ENCODE measurements around the gene JADE3. TPM values are rescaled to one million over a fixed set of nuclear protein-coding genes. Genes with fewer than 3 reads are reported as not detected.

Gene JADE3

DNA sequence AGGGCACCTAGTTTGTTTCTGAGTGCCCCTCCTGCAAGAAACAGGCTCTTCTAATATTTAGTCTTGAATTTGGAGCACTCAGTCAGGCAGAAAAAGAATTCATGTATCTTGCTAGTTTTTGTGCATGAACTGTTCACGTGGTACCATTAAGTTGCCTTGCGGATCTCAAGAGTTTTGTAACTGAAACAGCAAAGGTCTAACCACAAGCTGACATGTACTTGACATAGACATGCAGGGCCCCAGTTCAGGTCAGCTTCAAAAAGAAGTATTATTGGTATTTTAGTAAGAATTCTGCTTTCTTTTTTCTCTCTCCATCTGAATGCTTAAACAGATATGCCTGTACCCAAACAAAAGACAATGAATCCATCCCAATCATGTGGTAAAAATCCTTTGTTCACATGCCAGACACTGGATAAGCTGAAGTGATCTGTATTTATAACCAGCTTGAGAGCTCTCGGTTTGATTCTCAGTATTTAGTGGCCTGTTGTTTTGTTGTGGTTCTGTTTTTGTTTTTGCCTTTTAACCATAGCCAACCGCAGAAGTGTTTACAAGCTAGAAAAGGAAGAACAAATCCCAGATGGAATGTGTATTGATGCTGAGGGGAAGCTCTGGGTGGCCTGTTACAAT, 179.0 kb downstream of the JADE3 start:
- no peaks in the 10 kb centered on the region for H3K36me3 ChIP-seq (ENCODE audit: insufficient read depth, low read length)
- no peaks in the 10 kb centered on the region for H3K9me3 ChIP-seq (replicated peaks; ENCODE audit: low read length)
- no peaks in the 10 kb centered on the region for H3K4me1 ChIP-seq (ENCODE audit: control insufficient read depth, insufficient read depth, low read length)
- H3K27me3 ChIP-seq (ENCODE audit: control insufficient read depth, insufficient read depth, low read length): peaks cover 5% of the 10 kb centered on the region
- H3K4me3 ChIP-seq (ENCODE audit: low read length): no peak overlapping the region
- no peak overlapping the region for H3K4me2 ChIP-seq (ENCODE audit: low read length)
- H3K9ac ChIP-seq (ENCODE audit: low read depth, low read length): no peak overlapping the region

DNA sequence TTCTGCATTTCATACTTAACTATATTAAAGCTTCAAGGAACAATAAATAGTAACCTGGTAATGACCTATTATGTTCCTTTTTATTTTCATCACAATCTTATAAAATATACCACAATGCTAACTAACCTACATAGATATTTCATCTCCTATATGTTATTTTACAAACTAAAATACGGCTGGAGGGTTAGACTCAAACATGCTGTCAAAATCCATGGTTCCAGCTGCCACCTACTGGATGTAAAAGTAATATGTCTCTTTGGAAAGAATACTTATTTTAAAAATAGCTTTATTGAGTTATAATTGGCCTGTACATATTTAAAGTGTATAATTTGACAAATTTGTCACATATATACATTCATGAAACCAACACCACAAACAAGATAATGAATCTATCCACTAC, 181.0 kb downstream of the JADE3 start:
- no peaks in the 10 kb centered on the region for H3K4me1 ChIP-seq (ENCODE audit: control insufficient read depth, insufficient read depth, low read length)
- H3K4me2 ChIP-seq (ENCODE audit: low read length): no peak overlapping the region
- no peaks in the 10 kb centered on the region for H3K9me3 ChIP-seq (replicated peaks; ENCODE audit: low read length)
- H3K9ac ChIP-seq (ENCODE audit: low read depth, low read length): no peak overlapping the region
- H3K4me3 ChIP-seq (ENCODE audit: low read length): no peak overlapping the region
- H3K27me3 ChIP-seq (ENCODE audit: control insufficient read depth, insufficient read depth, low read length): peaks cover 11% of the 10 kb centered on the region
- no peaks in the 10 kb centered on the region for H3K36me3 ChIP-seq (ENCODE audit: insufficient read depth, low read length)

DNA sequence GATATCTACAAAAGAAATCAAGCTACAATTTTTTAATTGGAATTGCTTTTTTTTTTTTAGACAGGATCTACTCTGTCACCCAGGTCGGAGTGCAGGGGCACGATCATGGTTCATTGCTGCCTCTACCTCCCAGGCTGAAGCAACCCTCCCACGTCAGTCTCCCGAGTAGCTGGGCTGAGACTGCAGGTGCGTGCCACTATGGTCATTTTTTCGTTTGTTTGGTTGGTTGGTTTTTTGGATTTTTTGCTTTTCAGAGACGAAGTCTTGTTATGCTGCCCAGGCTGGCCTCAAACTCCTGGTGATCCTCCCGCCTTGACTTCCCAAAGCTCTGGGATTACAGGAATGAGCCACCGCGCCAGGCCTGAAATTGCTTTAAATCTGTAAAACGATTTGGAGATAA, 181.6 kb downstream of the JADE3 start:
- peaks cover 11% of the 10 kb centered on the region for H3K27me3 ChIP-seq (ENCODE audit: control insufficient read depth, insufficient read depth, low read length)
- no peak overlapping the region for H3K4me3 ChIP-seq (ENCODE audit: low read length)
- no peak overlapping the region for H3K4me2 ChIP-seq (ENCODE audit: low read length)
- no peaks in the 10 kb centered on the region for H3K36me3 ChIP-seq (ENCODE audit: insufficient read depth, low read length)
- no peaks in the 10 kb centered on the region for H3K4me1 ChIP-seq (ENCODE audit: control insufficient read depth, insufficient read depth, low read length)
- H3K9me3 ChIP-seq (replicated peaks; ENCODE audit: low read length): no peaks in the 10 kb centered on the region
- H3K9ac ChIP-seq (ENCODE audit: low read depth, low read length): no peak overlapping the region

DNA sequence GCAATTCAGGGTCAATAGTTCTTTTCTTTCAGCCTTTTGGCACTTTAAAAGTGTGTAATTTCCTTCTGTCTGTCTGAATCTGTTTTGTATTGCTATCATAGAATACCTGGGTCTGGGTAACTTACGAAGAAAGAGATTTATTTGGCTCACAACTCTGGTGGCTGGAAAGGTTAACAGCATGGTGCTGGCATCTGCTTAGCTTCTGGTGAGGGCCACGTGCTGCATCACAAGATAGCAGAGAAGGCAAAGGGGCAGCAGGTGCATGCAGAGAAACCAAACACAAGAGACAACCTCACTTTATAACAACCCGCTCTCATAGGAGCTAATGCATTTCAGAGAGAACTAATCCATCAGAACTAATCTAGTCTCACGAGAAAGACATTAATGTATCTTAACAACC, 184.8 kb downstream of the JADE3 start:
- Histone ChIP-seq H3K27me3 (ENCODE audit: control insufficient read depth, insufficient read depth, low read length) (peaks cover 11% of the 10 kb centered on the region), H3K36me3 (ENCODE audit: insufficient read depth, low read length) (no peaks in the 10 kb centered on the region), H3K9me3 (replicated peaks; ENCODE audit: low read length) (no peaks in the 10 kb centered on the region), H3K4me2 (ENCODE audit: low read length) (no peak overlapping the region), H3K4me1 (ENCODE audit: control insufficient read depth, insufficient read depth, low read length) (no peaks in the 10 kb centered on the region), H3K4me3 (ENCODE audit: low read length) (no peak overlapping the region), H3K9ac (ENCODE audit: low read depth, low read length) (no peak overlapping the region)

DNA sequence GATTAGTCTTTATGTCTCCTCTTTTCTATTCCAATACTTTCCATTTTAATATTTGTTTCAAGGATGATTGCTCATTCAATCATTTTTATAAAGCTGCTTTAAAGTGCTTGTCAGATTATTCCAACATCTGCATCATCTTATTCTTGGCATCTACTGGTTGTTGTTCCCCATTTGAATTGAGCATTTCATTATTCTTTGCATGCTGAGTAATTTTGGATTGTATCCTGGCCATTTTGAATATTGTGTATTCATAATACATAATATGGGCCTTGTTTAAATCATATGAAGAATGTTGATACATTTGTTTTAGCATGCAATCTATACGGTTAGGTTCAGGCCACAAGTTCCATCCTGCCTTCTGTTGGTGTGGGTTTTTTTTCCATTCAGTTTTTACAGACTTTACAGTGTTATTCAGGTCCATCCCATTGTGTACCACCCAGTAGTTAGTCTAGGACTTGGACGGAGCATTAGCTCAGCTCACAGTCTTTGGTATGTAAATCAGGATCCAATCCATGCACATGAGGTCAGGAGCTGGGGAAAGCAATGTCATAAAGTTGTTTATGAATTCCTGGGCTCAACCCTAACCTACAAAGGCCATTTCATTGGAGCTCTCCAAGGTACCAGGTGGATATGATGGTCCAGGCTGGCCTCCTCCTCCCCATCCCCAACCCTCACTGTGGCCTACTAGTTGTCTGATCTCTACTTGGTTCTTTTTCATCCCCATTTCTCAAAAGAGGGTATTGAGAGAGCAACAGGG, 186.3 kb downstream of the JADE3 start:
- H3K4me1 ChIP-seq (ENCODE audit: control insufficient read depth, insufficient read depth, low read length): no peaks in the 10 kb centered on the region
- peaks cover 6% of the 10 kb centered on the region for H3K27me3 ChIP-seq (ENCODE audit: control insufficient read depth, insufficient read depth, low read length)

DNA sequence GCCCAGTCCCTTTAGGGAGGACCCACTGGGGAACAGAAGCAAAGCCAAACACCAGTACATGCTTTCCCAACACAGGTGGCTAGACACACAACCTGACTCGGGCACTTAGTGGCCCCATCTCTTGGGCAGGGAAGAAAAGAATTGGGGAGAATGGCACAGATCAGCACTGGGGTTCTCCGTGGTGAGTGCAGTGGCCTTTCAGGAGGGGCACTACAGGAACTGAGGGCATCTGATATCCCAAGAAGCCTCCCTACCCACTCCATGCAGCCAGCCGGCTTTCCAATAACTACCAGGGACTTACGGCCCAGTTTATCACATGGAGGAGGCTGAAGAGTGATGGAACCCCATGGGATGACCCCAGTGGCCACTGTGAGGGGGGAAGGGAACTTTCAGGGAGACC, 189.0 kb downstream of the JADE3 start:
- H3K36me3 ChIP-seq (ENCODE audit: insufficient read depth, low read length): no peaks in the 10 kb centered on the region
- peaks cover 6% of the 10 kb centered on the region for H3K27me3 ChIP-seq (ENCODE audit: control insufficient read depth, insufficient read depth, low read length)
- no peak overlapping the region for H3K9ac ChIP-seq (ENCODE audit: low read depth, low read length)
- no peaks in the 10 kb centered on the region for H3K4me1 ChIP-seq (ENCODE audit: control insufficient read depth, insufficient read depth, low read length)
- H3K4me2 ChIP-seq (ENCODE audit: low read length): no peak overlapping the region
- H3K4me3 ChIP-seq (ENCODE audit: low read length): no peak overlapping the region
- H3K9me3 ChIP-seq (replicated peaks; ENCODE audit: low read length): no peaks in the 10 kb centered on the region

More for the DNA sequence above, 186.3 kb downstream of the JADE3 start:
- Histone ChIP-seq H3K4me2 (ENCODE audit: low read length) (no peak overlapping the region), H3K4me3 (ENCODE audit: low read length) (no peak overlapping the region), H3K9ac (ENCODE audit: low read depth, low read length) (no peak overlapping the region), H3K36me3 (ENCODE audit: insufficient read depth, low read length) (no peaks in the 10 kb centered on the region), H3K9me3 (replicated peaks; ENCODE audit: low read length) (no peaks in the 10 kb centered on the region)

Small RNAs within 50 kb of the gene (small RNA-seq; reads per million reads assigned to genes)
- not detected for gene RNU6-1189P
